Keratinocyte (primary cell): ENCODE results near the gene YWHAB. TPM values are rescaled to one million over a fixed set of nuclear protein-coding genes. Genes with fewer than 3 reads are reported as not detected.
"Not testable (repeated sequence)": the region's sequence is repeated elsewhere in the genome, so short reads cannot be mapped to it uniquely, and the experiment has no call there.

ENCODE experiments used
- DNase-seq: peaks from one replicate; pipeline ENCODE4 v3.0.0-alpha.2; 2011; ENCODE audit warnings: low read depth, missing footprints, low spot score
- FAIRE-seq: peaks from 2 replicates; lab custom pipeline; 2011; peaks lifted over from hg19 to GRCh38; lab: Jason Lieb, UNC
- H2AFZ ChIP-seq: 2 replicates; pipeline ENCODE4 v1.6.0; 2012; ENCODE audit warnings: low read length, control low read depth, inconsistent platforms; ENCODE audit not compliant: control insufficient read depth
- H3K27ac ChIP-seq: 2 replicates; pipeline ENCODE4 v1.5.1; 2011; ENCODE audit warnings: low read length; ENCODE audit not compliant: control insufficient read depth, insufficient read depth
- H3K27me3 ChIP-seq: 3 replicates; pipeline ENCODE4 v1.6.0; 2011; ENCODE audit warnings: low read length; ENCODE audit not compliant: control insufficient read depth, insufficient read depth; ENCODE audit errors: extremely low read depth
- H3K36me3 ChIP-seq, 2 experiments: 2 replicates in 1 of 2; 3 replicates in 1 of 2; pipeline ENCODE4 v1.5.1; 2011; ENCODE audit warnings: low read length in 2 of 2, mild to moderate bottlenecking in 1 of 2; ENCODE audit not compliant: control insufficient read depth in 2 of 2, insufficient read depth in 2 of 2; ENCODE audit errors: extremely low read depth in 1 of 2
- H3K4me1 ChIP-seq: 3 replicates; pipeline ENCODE4 v1.5.1; 2011; ENCODE audit warnings: low read length; ENCODE audit not compliant: control insufficient read depth, insufficient read depth; ENCODE audit errors: extremely low read depth
- H3K4me2 ChIP-seq: 3 replicates; pipeline ENCODE4 v1.6.0; 2011; ENCODE audit warnings: low read depth, low read length; ENCODE audit not compliant: control insufficient read depth, insufficient read depth; ENCODE audit errors: extremely low read depth
- H3K4me3 ChIP-seq, 3 experiments: fragments of 200-600 bp in 1 of 3; sonication (generic) in 1 of 3; 2 replicates in 2 of 3; 3 replicates in 1 of 3; pipeline ENCODE4 v1.5.1; 2011 to 2016; ENCODE audit warnings: low read length in 3 of 3, mild to moderate bottlenecking in 3 of 3, control low read depth in 2 of 3, inconsistent platforms in 1 of 3, low read depth in 1 of 3, mixed read lengths in 1 of 3, mixed run types in 1 of 3, moderate library complexity in 1 of 3; ENCODE audit not compliant: control insufficient read depth in 2 of 3, insufficient read depth in 2 of 3; ENCODE audit errors: extremely low read depth in 1 of 3
- H3K79me2 ChIP-seq: 2 replicates; pipeline ENCODE4 v1.6.0; 2012; ENCODE audit warnings: low read length; ENCODE audit not compliant: control insufficient read depth, insufficient read depth
- H3K9ac ChIP-seq: 3 replicates; pipeline ENCODE4 v1.6.0; 2011; ENCODE audit warnings: low read length; ENCODE audit not compliant: control insufficient read depth, insufficient read depth; ENCODE audit errors: extremely low read depth
- H3K9me1 ChIP-seq: 3 replicates; pipeline ENCODE4 v1.6.0; 2011; ENCODE audit warnings: low read length; ENCODE audit not compliant: control insufficient read depth, insufficient read depth; ENCODE audit errors: extremely low read depth
- H3K9me3 ChIP-seq: 2 replicates; pipeline ENCODE4 v1.5.1; 2012; ENCODE audit warnings: low read depth, low read length; ENCODE audit not compliant: control insufficient read depth
- H4K20me1 ChIP-seq: 3 replicates; pipeline ENCODE4 v1.6.0; 2011; ENCODE audit warnings: low read length; ENCODE audit not compliant: control insufficient read depth, insufficient read depth; ENCODE audit errors: extremely low read depth
- CTCF ChIP-seq, 3 experiments: IDR thresholded peaks in 1 of 3; conservative IDR thresholded peaks in 1 of 3; optimal IDR thresholded peaks in 1 of 3; 2 replicates in 2 of 3; 3 replicates in 1 of 3; pipeline versions ENCODE3 to v1.5.1; 2011; ENCODE audit warnings: low read length in 3 of 3, mild to moderate bottlenecking in 3 of 3, moderate library complexity in 2 of 3, control low read depth in 1 of 3, inconsistent platforms in 1 of 3; ENCODE audit not compliant: insufficient read depth in 2 of 3; ENCODE audit errors: extremely low read depth in 1 of 3
- EZH2 ChIP-seq: IDR thresholded peaks from one replicate; pipeline ENCODE4 v1.6.1; 2012; ENCODE audit warnings: inconsistent platforms, mild to moderate bottlenecking, low read length, moderate library complexity
- dilution Hi-C: fragments of 300-500 bp; cut with MboI; formaldehyde crosslinking; loops from one replicate; pipeline ENCODE4 v1.7.0; 2020; ENCODE audit warnings: low sequenced_read_pairs; ENCODE audit not compliant: extremely low pct_ligation_motif_present
- polyA plus RNA-seq, 5 experiments: library from polyadenylated mRNA; depleted of rRNA in 3 of 5; stranded (reverse) in 3 of 5; stranded (forward) in 1 of 5; unstranded in 1 of 5; fragments of >200 nt; gene quantifications; 1 replicate in 1 of 5; 2 replicates in 3 of 5; 3 replicates in 1 of 5; pipeline versions ENCODE4 v1.2.1 to v1.2.3, GENCODE V29; 2011 to 2012; ENCODE audit warnings: missing spikeins in 2 of 5, low read depth in 1 of 5, low replicate concordance in 1 of 5

Gene YWHAB
- polyA plus RNA-seq, 1 donor (not counting 4 experiments of a cell fraction or from before 2014, with no cell fraction given), result 214 TPM

GRCh38 chr20:44864493-44864892, 21.0 kb upstream of the YWHAB start:
- DNase-seq, H3K4me1 ChIP-seq, FAIRE-seq, H3K4me3 ChIP-seq, H3K4me2 ChIP-seq, H4K20me1 ChIP-seq, H3K9me1 ChIP-seq, H3K27ac ChIP-seq, H3K9ac ChIP-seq, H3K79me2 ChIP-seq, H3K36me3 ChIP-seq, H2AFZ ChIP-seq, H3K9me3 ChIP-seq: not testable (repeated sequence)
- H3K27me3 ChIP-seq, result peaks cover 12% of the 10 kb centered on the region
- dilution Hi-C loops, result loop anchor here (25.0 kb wide), 1 partner anchor 102 kb away; no protein-coding TSS in a partner anchor

GRCh38 chr20:44866703-44867335, 18.7 kb upstream of the YWHAB start:
- FAIRE-seq, result no peak
- no peak overlapping the region for H3K27ac ChIP-seq

More at GRCh38 chr20:44866703-44867335, 18.7 kb upstream of the YWHAB start:
- Histone ChIP-seq H3K79me2 (no peaks in the 10 kb centered on the region), H3K9me3 (no peaks in the 10 kb centered on the region), H3K27me3 (peaks cover 12% of the 10 kb centered on the region), H3K9ac (no peak overlapping the region), H4K20me1 (no peaks in the 10 kb centered on the region), H3K36me3 (no peaks in the 10 kb centered on the region), H3K9me1 (no peaks in the 10 kb centered on the region), H3K4me1 (no peaks in the 10 kb centered on the region), H2AFZ (no peak overlapping the region), H3K4me3 (no peak overlapping the region), H3K4me2 (no peak overlapping the region)
- dilution Hi-C loops, result loop anchor here (25.0 kb wide), 1 partner anchor 105 kb away; no protein-coding TSS in a partner anchor
- no peak for DNase-seq
- no peak for TF ChIP-seq EZH2
- no peak for TF ChIP-seq CTCF (optimal IDR thresholded peaks at IDR 0.05 in 1 of 3, IDR thresholded peaks at IDR 0.05 in 1 of 3, conservative IDR thresholded peaks at IDR 0.05 in 1 of 3; ENCODE audit: extremely low read depth in 1 of 3, insufficient read depth in 2 of 3, low read length in 3 of 3)
